ENCODE results near the gene PLEKHO2. TPM values are rescaled to one million over a fixed set of nuclear protein-coding genes. Genes with fewer than 3 reads are reported as not detected.
A peak's percentile ranks its signal among the peaks of the same experiment; 100 is the strongest.

The PLEKHO2 gene
- total and polyA plus RNA-seq, 2 of the 8 experiments (the other 6 are each of a cell fraction or from before 2014, with no cell fraction given): 16.9 to 20.1 TPM

GRCh38 chr15:64810497-64811326 lies 31.0 kb upstream of the PLEKHO2 start:
- Histone ChIP-seq H2BK12ac (ENCODE audit: low read depth, low read length) (peak overlapping the region; percentile 98), H3K18ac (ENCODE audit: extremely low read depth, low read length) (peak overlapping the region; percentile 97), H3K9me3 (ENCODE audit: insufficient read depth in 2 of 2, low read depth in 1 of 2, low read length in 1 of 2) (no peaks in the 10 kb centered on the region), H3K79me1 (ENCODE audit: low read depth, low read length) (no peaks in the 10 kb centered on the region), H3K4ac (replicated peaks; ENCODE audit: insufficient read length, low read depth, low read length) (peak overlapping the region; percentile 92), H3K4me1 (replicated peaks in 1 of 4; ENCODE audit: control insufficient read depth in 3 of 4, insufficient read depth in 4 of 4, low read length in 3 of 4) (peaks cover 28 to 56% (median 44%) of the 10 kb centered on the region in 4 experiments), H3K9ac (replicated peaks in 1 of 4; ENCODE audit: extremely low read depth in 1 of 4, low read depth in 3 of 4, low read length in 3 of 4) (peak overlapping the region in 3 of 4 experiments; percentile 35 to 44 (median 39); a peak in 4 of 7 replicates), H4K91ac (replicated peaks; ENCODE audit: insufficient read length, low read length) (peak overlapping the region; percentile 83), H3K27ac (ENCODE audit: low read depth, low read length) (peak overlapping the region; percentile 95), H2BK120ac (replicated peaks; ENCODE audit: low read depth, low read length) (peak overlapping the region; percentile 87), H3K4me3 (ENCODE audit: extremely low read depth in 1 of 4, insufficient read depth in 2 of 4, low read depth in 3 of 4, low read length in 4 of 4) (peak overlapping the region in 3 of 4 experiments; percentile 26 to 53 (median 26)), H3K56ac (replicated peaks; ENCODE audit: insufficient read length, low read depth, low read length) (peak overlapping the region; percentile 84), H3K79me2 (ENCODE audit: control insufficient read depth in 1 of 2, insufficient read depth in 2 of 2, low read length in 2 of 2) (no peaks in the 10 kb centered on the region; a peak in 1 of 4 replicates), H3K27me3 (replicated peaks in 1 of 4; ENCODE audit: control insufficient read depth in 3 of 4, extremely low read depth in 1 of 4, insufficient read depth in 3 of 4, low read length in 3 of 4) (no peaks in the 10 kb centered on the region), H2AK5ac (ENCODE audit: low read depth, low read length) (peak overlapping the region; percentile 95), H4K20me1 (replicated peaks in 1 of 2; ENCODE audit: control insufficient read depth in 1 of 2, insufficient read depth in 2 of 2, low read length in 2 of 2) (no peaks in the 10 kb centered on the region), H2BK15ac (ENCODE audit: low read length) (peak overlapping the region; percentile 82; the same call in 1 of the 2 replicates), H4K8ac (ENCODE audit: extremely low read depth, insufficient read depth, low read length) (no peak overlapping the region), H2AFZ (ENCODE audit: low read length) (no peak overlapping the region), H3K23me2 (ENCODE audit: low read depth, low read length) (peaks cover 8% of the 10 kb centered on the region), H3K14ac (ENCODE audit: insufficient read length) (no peak overlapping the region), H3K36me3 (ENCODE audit: control insufficient read depth in 2 of 4, insufficient read depth in 4 of 4, low read length in 3 of 4) (peaks cover 0 to 3% (median 0%) of the 10 kb centered on the region in 4 experiments; a peak in 2 of 8 replicates), H2BK5ac (ENCODE audit: low read depth, low read length) (peak overlapping the region; percentile 96), H4K5ac (ENCODE audit: insufficient read length, low read depth, low read length) (peak overlapping the region; percentile 93), H3K23ac (ENCODE audit: insufficient read length) (no peak overlapping the region), H3K4me2 (ENCODE audit: insufficient read depth in 1 of 2, low read depth in 2 of 2, low read length in 2 of 2) (peak overlapping the region; percentile 70 to 83), H2BK20ac (ENCODE audit: low read length) (peak overlapping the region; percentile 73)
- ChIA-PET CTCF (ENCODE audit: partially characterized antibody) (interaction anchor here (0.6 to 25.0 kb wide), 31 partner anchors 9 to 201 kb away, joined by 3 to 883 read pairs (median 6); partner anchors contain the start of genes ANKDD1A and PIF1), POLR2A (ENCODE audit: partially characterized antibody) (interaction anchor here (0.8 to 24.9 kb wide), 22 partner anchors 3 to 186 kb away, joined by 3 to 748 read pairs (median 12); partner anchors contain the start of genes PIF1, PLEKHO2 and RBPMS2)
- DNase-seq (ENCODE audit: low read depth in 1 of 2, low spot score in 2 of 2) (peak in 1 of 2 experiments; percentile 78), FAIRE-seq (peak; percentile 69)
- 3% methylated on average over 6 of the region's 6 CpGs; no CpG with 5 or more reads in 1 of the 2 experiments for WGBS, 2 experiments (ENCODE audit: extremely low coverage in 1 of 2, insufficient coverage in 1 of 2, insufficient read length in 1 of 2, insufficient replicate concordance in 2 of 2, low coverage in 1 of 2, low lambda C conversion rate in 2 of 2, missing lambda C conversion rate in 1 of 2)
- TF ChIP-seq SRF (IDR thresholded peaks at IDR 0.05; ENCODE audit: low read depth, low read length) (no peak), RFX5 (IDR thresholded peaks at IDR 0.05; ENCODE audit: borderline replicate concordance, low read depth, low read length) (no peak), SP4 (IDR thresholded peaks at IDR 0.05; ENCODE audit: low read length) (no peak), HDAC2 (IDR thresholded peaks at IDR 0.05; ENCODE audit: borderline replicate concordance in 1 of 2, low read depth in 2 of 2, low read length in 2 of 2) (peak in 1 of 2 experiments; percentile 49; a peak in 1 of 4 replicates), POU5F1 (IDR thresholded peaks at IDR 0.05; ENCODE audit: low read depth, low read length) (0 out of 2 replicates have a peak, but pooled peaks have one; percentile 9), CHD1 (IDR thresholded peaks at IDR 0.05; ENCODE audit: low read depth, low read length) (no peak), POLR2A (IDR thresholded peaks at IDR 0.05; ENCODE audit: control extremely low read depth in 1 of 2, low read depth in 2 of 2, low read length in 2 of 2) (peak; percentile 39 to 75), PHF8 (conservative IDR thresholded peaks at IDR 0.05; ENCODE audit: low read depth, low read length) (no peak), JUND (IDR thresholded peaks at IDR 0.05; ENCODE audit: low read length) (no peak), SIN3A (conservative IDR thresholded peaks at IDR 0.05 in 1 of 2, IDR thresholded peaks at IDR 0.05 in 1 of 2; ENCODE audit: low read depth in 1 of 2, low read length in 2 of 2) (no peak; a peak in 1 of 4 replicates), TAF1 (IDR thresholded peaks at IDR 0.05; ENCODE audit: low read depth, low read length) (0 out of 2 replicates have a peak, but pooled peaks have one; percentile 39)

Data from H1 (cell line).